DOHH2 (cell line): Measurements from ENCODE around the gene FBXO42.

ENCODE experiments used
- H3F3A ChIP-seq: fragments of 200-600 bp; sonication (generic), shearing (Covaris generic); 2 replicates; pipeline ENCODE4 v1.6.0; 2016; ENCODE audit warnings: antibody characterized with exemption, mild to moderate bottlenecking; ENCODE audit not compliant: control insufficient read depth, insufficient read depth
- H3K27ac ChIP-seq: fragments of 200-600 bp; sonication (generic); 2 replicates; pipeline ENCODE4 v1.5.1; 2014; ENCODE audit warnings: low read depth, mild to moderate bottlenecking, low read length, moderate library complexity
- H3K27me3 ChIP-seq: fragments of 200-600 bp; sonication (generic); 2 replicates; pipeline ENCODE4 v1.6.1; 2014; ENCODE audit warnings: mild to moderate bottlenecking, low read length, mixed read lengths; ENCODE audit not compliant: control insufficient read depth
- H3K36me3 ChIP-seq: fragments of 200-600 bp; sonication (generic); 2 replicates; pipeline ENCODE4 v1.6.1; 2014; ENCODE audit warnings: mild to moderate bottlenecking, low read length, moderate library complexity, mixed read lengths; ENCODE audit not compliant: control insufficient read depth
- H3K4me1 ChIP-seq: fragments of 200-600 bp; sonication (generic); 2 replicates; pipeline ENCODE4 v1.6.1; 2014; ENCODE audit warnings: mild to moderate bottlenecking, low read length, mixed read lengths; ENCODE audit not compliant: control insufficient read depth
- H3K4me2 ChIP-seq: fragments of 200-600 bp; sonication (generic); 2 replicates; pipeline ENCODE4 v1.6.0; 2014; ENCODE audit warnings: mild to moderate bottlenecking, low read length, moderate library complexity
- H3K4me3 ChIP-seq: fragments of 200-600 bp; sonication (generic); 2 replicates; pipeline ENCODE4 v1.5.1; 2014; ENCODE audit warnings: mild to moderate bottlenecking, low read length, mixed read lengths
- H3K79me2 ChIP-seq: fragments of 200-600 bp; sonication (generic); 2 replicates; pipeline ENCODE4 v1.6.1; 2014; ENCODE audit warnings: mild to moderate bottlenecking, low read length, mixed read lengths; ENCODE audit not compliant: control insufficient read depth
- H3K9me2 ChIP-seq: fragments of 200-600 bp; sonication (generic); replicated peaks from 2 replicates; pipeline ENCODE4 v1.6.1; 2014; ENCODE audit warnings: mild to moderate bottlenecking, low read length, mixed read lengths; ENCODE audit not compliant: control insufficient read depth
- H3K9me3 ChIP-seq: fragments of 200-600 bp; sonication (generic); 2 replicates; pipeline ENCODE4 v1.6.1; 2014; ENCODE audit warnings: antibody characterized with exemption, low read length, mixed read lengths; ENCODE audit not compliant: control insufficient read depth, insufficient read depth
- H4K20me1 ChIP-seq: fragments of 200-600 bp; sonication (generic); 2 replicates; pipeline ENCODE4 v1.6.0; 2014; ENCODE audit warnings: low read depth, mild to moderate bottlenecking, antibody characterized with exemption, low read length, moderate library complexity; ENCODE audit not compliant: control insufficient read depth, insufficient read depth
- EZH2phosphoT487 ChIP-seq: fragments of 200-600 bp; sonication (generic); IDR thresholded peaks from 2 replicates; pipeline ENCODE4 v1.6.1; 2017; ENCODE audit warnings: borderline replicate concordance, mild to moderate bottlenecking, antibody characterized with exemption, low read length, moderate library complexity, mixed read lengths
- TF ChIP-seq, protein P1 (sequence below): fragments of 200-600 bp; sonication (generic); IDR thresholded peaks from one replicate; pipeline ENCODE4 v1.5.1; 2014; ENCODE audit warnings: antibody characterized with exemption, mild to moderate bottlenecking, low read depth, low read length; ENCODE audit not compliant: poor library complexity, severe bottlenecking

Gene FBXO42

DNA sequence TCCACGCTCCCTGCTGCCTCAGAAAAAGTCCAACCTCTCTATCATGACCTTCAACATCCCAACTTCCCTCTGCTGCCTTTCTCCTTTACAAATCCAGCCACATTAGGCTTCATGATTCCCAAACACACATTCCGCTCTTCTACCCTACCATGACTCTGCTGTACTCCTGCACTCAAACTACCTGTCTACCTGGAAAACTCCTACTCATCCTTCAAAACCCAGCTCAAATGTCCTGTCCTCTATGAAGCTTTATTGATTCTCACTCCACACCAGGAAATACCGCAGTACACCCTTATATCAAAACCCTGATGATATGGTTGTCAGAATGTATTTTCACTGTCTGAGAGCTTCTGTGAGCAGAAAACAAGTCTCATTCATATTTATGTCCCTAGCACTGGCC is 148.7 kb downstream of the FBXO42 start:
- H3K4me1 ChIP-seq: peaks cover 11% of the 10 kb centered on the region
- no peaks in the 10 kb centered on the region for H3K9me2 ChIP-seq
- no peaks in the 10 kb centered on the region for H3K36me3 ChIP-seq
- H3K27ac ChIP-seq: no peak overlapping the region
- no peak overlapping the region for H3K4me3 ChIP-seq
- no peak for TF ChIP-seq EZH2phosphoT487
- TF ChIP-seq, protein P1, sequence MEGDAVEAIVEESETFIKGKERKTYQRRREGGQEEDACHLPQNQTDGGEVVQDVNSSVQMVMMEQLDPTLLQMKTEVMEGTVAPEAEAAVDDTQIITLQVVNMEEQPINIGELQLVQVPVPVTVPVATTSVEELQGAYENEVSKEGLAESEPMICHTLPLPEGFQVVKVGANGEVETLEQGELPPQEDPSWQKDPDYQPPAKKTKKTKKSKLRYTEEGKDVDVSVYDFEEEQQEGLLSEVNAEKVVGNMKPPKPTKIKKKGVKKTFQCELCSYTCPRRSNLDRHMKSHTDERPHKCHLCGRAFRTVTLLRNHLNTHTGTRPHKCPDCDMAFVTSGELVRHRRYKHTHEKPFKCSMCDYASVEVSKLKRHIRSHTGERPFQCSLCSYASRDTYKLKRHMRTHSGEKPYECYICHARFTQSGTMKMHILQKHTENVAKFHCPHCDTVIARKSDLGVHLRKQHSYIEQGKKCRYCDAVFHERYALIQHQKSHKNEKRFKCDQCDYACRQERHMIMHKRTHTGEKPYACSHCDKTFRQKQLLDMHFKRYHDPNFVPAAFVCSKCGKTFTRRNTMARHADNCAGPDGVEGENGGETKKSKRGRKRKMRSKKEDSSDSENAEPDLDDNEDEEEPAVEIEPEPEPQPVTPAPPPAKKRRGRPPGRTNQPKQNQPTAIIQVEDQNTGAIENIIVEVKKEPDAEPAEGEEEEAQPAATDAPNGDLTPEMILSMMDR: no peak
- no peaks in the 10 kb centered on the region for H4K20me1 ChIP-seq
- H3K79me2 ChIP-seq: no peaks in the 10 kb centered on the region
- H3K9me3 ChIP-seq: no peaks in the 10 kb centered on the region
- H3K4me2 ChIP-seq: no peak overlapping the region
- no peaks in the 10 kb centered on the region for H3F3A ChIP-seq
- no peaks in the 10 kb centered on the region for H3K27me3 ChIP-seq

DNA sequence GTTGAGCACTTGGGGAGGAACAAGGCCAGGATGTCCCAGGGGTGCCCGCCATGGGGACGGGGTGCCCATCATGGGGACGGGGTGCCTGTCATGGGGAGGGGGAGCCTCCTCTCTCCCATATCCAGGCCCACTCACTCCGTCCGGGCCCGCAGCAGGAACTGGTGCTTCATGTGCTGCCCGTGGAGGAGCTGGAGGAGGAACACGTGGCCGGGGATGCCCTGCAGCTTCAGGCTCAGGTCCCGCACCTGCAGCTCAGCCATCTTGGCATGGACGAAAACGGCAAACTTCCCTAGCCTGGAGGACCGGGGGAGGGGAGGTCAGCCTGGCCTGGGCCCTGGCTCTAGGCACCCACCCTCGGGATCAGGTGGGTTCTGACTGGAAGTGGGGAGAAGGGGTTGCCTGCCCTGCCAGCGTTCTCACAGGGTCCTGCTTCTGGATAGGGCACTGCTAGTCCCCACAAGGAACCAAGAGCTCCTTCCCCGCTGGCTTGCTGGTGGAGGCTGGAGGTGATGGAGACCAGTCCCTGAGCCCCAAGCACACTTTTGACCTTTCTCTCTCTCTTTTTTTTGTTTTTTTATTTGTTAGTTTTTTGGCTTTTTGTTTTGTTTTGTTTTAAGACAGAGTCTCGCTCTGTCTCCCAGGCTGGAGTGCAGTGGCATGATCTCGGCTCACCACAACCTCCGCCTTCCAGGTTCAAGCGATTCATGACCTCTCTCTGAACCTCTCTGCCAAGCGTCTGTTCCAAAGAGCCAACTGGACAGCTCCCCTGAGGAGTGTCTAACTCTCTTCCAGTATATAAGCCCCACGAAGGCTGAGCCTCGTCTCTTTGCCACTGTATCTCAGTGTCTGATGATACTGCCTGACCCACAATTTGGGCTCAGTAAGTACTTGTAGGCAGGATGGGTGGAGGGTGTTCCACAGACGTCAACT is 149.7 kb downstream of the FBXO42 start:
- Histone ChIP-seq H3F3A (no peaks in the 10 kb centered on the region), H3K9me2 (no peaks in the 10 kb centered on the region), H3K79me2 (no peaks in the 10 kb centered on the region), H4K20me1 (no peaks in the 10 kb centered on the region), H3K27me3 (no peaks in the 10 kb centered on the region), H3K27ac (no peak overlapping the region), H3K4me1 (peaks cover 11% of the 10 kb centered on the region), H3K4me2 (no peak overlapping the region), H3K9me3 (no peaks in the 10 kb centered on the region), H3K36me3 (no peaks in the 10 kb centered on the region), H3K4me3 (no peak overlapping the region)
- TF ChIP-seq, protein P1: no peak

DNA sequence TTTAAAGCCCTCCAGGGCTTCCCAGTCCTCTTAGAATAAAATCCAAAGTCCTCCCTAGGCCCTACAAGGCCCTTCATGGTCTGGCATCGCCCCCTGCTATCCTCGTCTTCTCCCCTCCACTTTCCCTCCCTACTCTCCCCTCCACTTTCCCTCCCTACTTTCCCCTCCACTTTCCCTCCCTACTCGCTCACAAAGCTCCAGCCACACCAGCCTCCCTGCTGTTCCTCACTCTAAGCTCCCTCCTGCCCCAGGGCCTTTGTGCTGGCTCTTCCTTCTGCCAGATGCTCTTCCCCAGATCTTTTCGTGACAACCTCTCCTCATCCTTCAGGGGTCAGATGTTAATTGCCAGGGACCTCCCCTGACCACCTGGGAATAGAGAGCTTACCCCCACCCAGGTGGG is 152.6 kb downstream of the FBXO42 start:
- Histone ChIP-seq H3K27ac (no peak overlapping the region), H3F3A (no peaks in the 10 kb centered on the region), H3K36me3 (no peaks in the 10 kb centered on the region), H3K4me3 (no peak overlapping the region), H3K79me2 (no peaks in the 10 kb centered on the region), H3K27me3 (no peaks in the 10 kb centered on the region), H4K20me1 (no peaks in the 10 kb centered on the region), H3K9me2 (no peaks in the 10 kb centered on the region), H3K4me1 (no peaks in the 10 kb centered on the region), H3K9me3 (no peaks in the 10 kb centered on the region), H3K4me2 (no peak overlapping the region)
- TF ChIP-seq EZH2phosphoT487: no peak
- TF ChIP-seq, protein P1: no peak
